SU-DHL-6 (cell line): ENCODE measurements around the gene CUBN.

Experiments used
- H2AFZ ChIP-seq: fragments of 200-600 bp; sonication (generic); 2 replicates; pipeline ENCODE4 v1.6.1; 2014; ENCODE audit warnings: low read depth, mild to moderate bottlenecking, moderate library complexity, mixed read lengths, antibody characterized with exemption, low read length; ENCODE audit not compliant: severe bottlenecking
- H3F3A ChIP-seq: fragments of 200-600 bp; shearing (Covaris generic); 2 replicates; pipeline ENCODE4 v1.6.0; 2016; ENCODE audit warnings: antibody characterized with exemption, mild to moderate bottlenecking; ENCODE audit not compliant: insufficient read depth
- H3K27ac ChIP-seq: fragments of 200-600 bp; sonication (generic); 2 replicates; pipeline ENCODE4 v1.5.1; 2016; ENCODE audit warnings: low read depth, mild to moderate bottlenecking, low read length, moderate library complexity, mixed read lengths
- H3K27me3 ChIP-seq: fragments of 200-600 bp; sonication (generic), shearing (Covaris generic); 2 replicates; pipeline ENCODE4 v1.6.0; 2014; ENCODE audit warnings: mild to moderate bottlenecking, low read length
- H3K36me3 ChIP-seq: fragments of 200-600 bp; sonication (generic); 2 replicates; pipeline ENCODE4 v1.6.1; 2014; ENCODE audit warnings: mild to moderate bottlenecking, low read length, mixed read lengths
- H3K4me2 ChIP-seq: fragments of 300-600, 200-600 bp; shearing (Covaris generic), sonication (generic); 2 replicates; pipeline ENCODE4 v1.6.0; 2014; ENCODE audit warnings: low read length, low read depth, mild to moderate bottlenecking; ENCODE audit not compliant: poor library complexity, severe bottlenecking
- H3K4me3 ChIP-seq: fragments of 200-600 bp; sonication (generic); 2 replicates; pipeline ENCODE4 v1.5.1; 2014; ENCODE audit warnings: antibody characterized with exemption, low read length, mild to moderate bottlenecking, mixed read lengths; ENCODE audit not compliant: insufficient read depth, poor library complexity, severe bottlenecking
- H3K79me2 ChIP-seq: fragments of 200-600 bp; sonication (generic); 2 replicates; pipeline ENCODE4 v1.6.1; 2014; ENCODE audit warnings: mild to moderate bottlenecking, low read length, moderate library complexity; ENCODE audit not compliant: insufficient read depth
- H3K9ac ChIP-seq: fragments of 200-600 bp; sonication (generic); 2 replicates; pipeline ENCODE4 v1.7.0; 2014; ENCODE audit warnings: mild to moderate bottlenecking, low read length
- H3K9me2 ChIP-seq: fragments of 200-600 bp; sonication (generic); replicated peaks from 2 replicates; pipeline ENCODE4 v1.6.1; 2014; ENCODE audit warnings: low read length; ENCODE audit not compliant: insufficient read depth
- H3K9me3 ChIP-seq: fragments of 200-600 bp; sonication (generic); 2 replicates; pipeline ENCODE4 v1.6.1; 2014; ENCODE audit warnings: low read length, mixed read lengths; ENCODE audit not compliant: insufficient read depth
- H4K20me1 ChIP-seq: fragments of 200-600 bp; sonication (generic); 2 replicates; pipeline ENCODE4 v1.6.1; 2014; ENCODE audit warnings: low read depth, mild to moderate bottlenecking, antibody characterized with exemption, low read length, moderate library complexity, mixed read lengths
- CTCF ChIP-seq: fragments of 200-600 bp; sonication (generic); IDR thresholded peaks from one replicate; pipeline ENCODE4 v1.5.1; 2017; ENCODE audit warnings: antibody characterized with exemption, mild to moderate bottlenecking, low read length, moderate library complexity; ENCODE audit not compliant: insufficient read depth, poor library complexity, severe bottlenecking
- EZH2phosphoT487 ChIP-seq: fragments of 200-600 bp; sonication (generic), shearing (Covaris generic); conservative IDR thresholded peaks from 2 replicates; pipeline ENCODE4 v1.6.1; 2018; ENCODE audit warnings: mild to moderate bottlenecking, antibody characterized with exemption, low read length, moderate library complexity, mixed read lengths

The CUBN gene

GRCh38 chr10:16965740-16966447, 163.7 kb downstream of the CUBN start:
- Histone ChIP-seq H3K9me2 (no peaks in the 10 kb centered on the region), H3K79me2 (no peaks in the 10 kb centered on the region), H3K27me3 (no peaks in the 10 kb centered on the region), H3K4me3 (no peak overlapping the region), H3K36me3 (no peaks in the 10 kb centered on the region), H3K4me2 (no peak overlapping the region), H4K20me1 (no peaks in the 10 kb centered on the region), H3K9ac (no peak overlapping the region), H2AFZ (no peak overlapping the region), H3K9me3 (no peaks in the 10 kb centered on the region), H3K27ac (no peak overlapping the region), H3F3A (no peaks in the 10 kb centered on the region)
- TF ChIP-seq EZH2phosphoT487, result no peak
- no peak for TF ChIP-seq CTCF

GRCh38 chr10:16965344-16965616, 164.3 kb downstream of the CUBN start:
- no peaks in the 10 kb centered on the region for H4K20me1 ChIP-seq
- H3F3A ChIP-seq, result no peaks in the 10 kb centered on the region
- H3K4me2 ChIP-seq, result no peak overlapping the region
- no peaks in the 10 kb centered on the region for H3K9me3 ChIP-seq
- no peaks in the 10 kb centered on the region for H3K36me3 ChIP-seq
- H3K27me3 ChIP-seq, result no peaks in the 10 kb centered on the region
- H3K9ac ChIP-seq, result no peak overlapping the region
- no peaks in the 10 kb centered on the region for H3K79me2 ChIP-seq
- no peak overlapping the region for H2AFZ ChIP-seq
- H3K9me2 ChIP-seq, result no peaks in the 10 kb centered on the region
- no peak for TF ChIP-seq EZH2phosphoT487
- no peak for TF ChIP-seq CTCF
- H3K4me3 ChIP-seq, result no peak overlapping the region
- H3K27ac ChIP-seq, result no peak overlapping the region

- no peak overlapping the region for H3K9ac ChIP-seq
- H3K27me3 ChIP-seq, result no peaks in the 10 kb centered on the region
- no peaks in the 10 kb centered on the region for H3K9me2 ChIP-seq
- H3K36me3 ChIP-seq, result no peaks in the 10 kb centered on the region
- no peaks in the 10 kb centered on the region for H3F3A ChIP-seq
- H3K79me2 ChIP-seq, result no peaks in the 10 kb centered on the region
- TF ChIP-seq CTCF (no peak), EZH2phosphoT487 (no peak)
- no peaks in the 10 kb centered on the region for H3K9me3 ChIP-seq
- H2AFZ ChIP-seq, result no peak overlapping the region
- H3K4me3 ChIP-seq, result no peak overlapping the region
- no peaks in the 10 kb centered on the region for H4K20me1 ChIP-seq
- no peak overlapping the region for H3K4me2 ChIP-seq
- no peak overlapping the region for H3K27ac ChIP-seq
These were observed 164.9 kb downstream of the CUBN start for GRCh38 chr10:16964576-16965343.
